BE2C (cell line): Measurements from ENCODE around the gene TOP1.

ENCODE experiments used
- DNase-seq: peaks from one replicate; pipeline ENCODE4 v3.0.0-alpha.2; 2020
- H3K27me3 ChIP-seq: fragments of 250-450 bp; sonication (Bioruptor Pico); 2 replicates; pipeline ENCODE4 v1.5.1; 2020; ENCODE audit warnings: mild to moderate bottlenecking
- H3K36me3 ChIP-seq: fragments of 250-450 bp; sonication (Bioruptor Pico); 2 replicates; pipeline ENCODE4 v1.5.1; 2020; ENCODE audit warnings: mild to moderate bottlenecking
- H3K4me1 ChIP-seq: fragments of 250-450 bp; sonication (Bioruptor Pico); 2 replicates; pipeline ENCODE4 v1.5.1; 2020
- H3K4me3 ChIP-seq: 2 replicates; pipeline ENCODE4 v1.5.1; 2011; ENCODE audit warnings: low read depth, low read length
- H3K9me3 ChIP-seq: fragments of 250-450 bp; sonication (Bioruptor Pico); 2 replicates; pipeline ENCODE4 v1.5.1; 2020
- TF ChIP-seq, protein P1 (sequence below): IDR thresholded peaks from 2 replicates; pipeline ENCODE4 v1.5.1; 2012; ENCODE audit warnings: mild to moderate bottlenecking, low read depth, low read length

TOP1 gene

DNA sequence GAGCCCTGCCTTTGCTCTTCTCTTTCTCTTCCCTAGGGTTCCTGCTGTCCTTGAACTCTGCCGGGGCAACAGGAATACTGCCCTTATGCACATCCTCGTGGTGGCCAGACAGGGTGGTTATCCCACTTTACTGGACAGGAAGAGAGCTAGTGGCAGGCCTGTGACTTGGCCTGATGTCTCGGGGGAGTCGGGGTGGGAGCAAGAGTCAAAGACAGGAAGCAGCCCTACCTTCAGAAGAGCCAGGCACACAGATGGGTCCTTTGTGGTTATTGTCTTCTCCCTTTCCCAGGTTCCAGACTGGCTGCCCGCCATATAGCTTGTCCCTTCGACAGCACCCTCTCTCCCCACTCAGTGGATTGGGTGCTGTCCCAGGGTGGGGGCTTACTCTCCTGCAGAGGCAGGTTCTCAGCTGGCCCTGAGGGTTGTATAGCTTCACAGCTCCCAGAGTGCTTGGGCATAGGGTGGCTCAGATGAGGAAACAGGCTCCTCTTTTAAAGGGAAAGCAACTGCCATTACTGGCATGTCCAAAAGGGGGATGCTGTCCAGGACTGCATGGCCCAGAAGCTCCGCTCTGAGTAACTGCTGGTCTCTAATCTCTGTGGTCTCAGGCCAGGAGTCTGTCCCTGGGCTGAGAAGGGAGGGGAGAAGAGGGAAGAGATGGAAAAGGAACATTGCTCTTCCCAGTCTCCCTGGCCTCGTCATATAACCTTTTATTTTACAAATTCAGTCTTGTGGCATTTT is 126.0 kb downstream of the TOP1 start:
- DNase-seq, result no peak
- no peaks in the 10 kb centered on the region for H3K4me1 ChIP-seq
- H3K4me3 ChIP-seq, result no peak overlapping the region
- H3K36me3 ChIP-seq, result peaks cover 7% of the 10 kb centered on the region; the same call in 1 of the 2 replicates
- no peaks in the 10 kb centered on the region for H3K9me3 ChIP-seq
- H3K27me3 ChIP-seq, result no peaks in the 10 kb centered on the region
- TF ChIP-seq, protein P1, sequence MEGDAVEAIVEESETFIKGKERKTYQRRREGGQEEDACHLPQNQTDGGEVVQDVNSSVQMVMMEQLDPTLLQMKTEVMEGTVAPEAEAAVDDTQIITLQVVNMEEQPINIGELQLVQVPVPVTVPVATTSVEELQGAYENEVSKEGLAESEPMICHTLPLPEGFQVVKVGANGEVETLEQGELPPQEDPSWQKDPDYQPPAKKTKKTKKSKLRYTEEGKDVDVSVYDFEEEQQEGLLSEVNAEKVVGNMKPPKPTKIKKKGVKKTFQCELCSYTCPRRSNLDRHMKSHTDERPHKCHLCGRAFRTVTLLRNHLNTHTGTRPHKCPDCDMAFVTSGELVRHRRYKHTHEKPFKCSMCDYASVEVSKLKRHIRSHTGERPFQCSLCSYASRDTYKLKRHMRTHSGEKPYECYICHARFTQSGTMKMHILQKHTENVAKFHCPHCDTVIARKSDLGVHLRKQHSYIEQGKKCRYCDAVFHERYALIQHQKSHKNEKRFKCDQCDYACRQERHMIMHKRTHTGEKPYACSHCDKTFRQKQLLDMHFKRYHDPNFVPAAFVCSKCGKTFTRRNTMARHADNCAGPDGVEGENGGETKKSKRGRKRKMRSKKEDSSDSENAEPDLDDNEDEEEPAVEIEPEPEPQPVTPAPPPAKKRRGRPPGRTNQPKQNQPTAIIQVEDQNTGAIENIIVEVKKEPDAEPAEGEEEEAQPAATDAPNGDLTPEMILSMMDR, result no peak; the same call in 1 of the 2 replicates

DNA sequence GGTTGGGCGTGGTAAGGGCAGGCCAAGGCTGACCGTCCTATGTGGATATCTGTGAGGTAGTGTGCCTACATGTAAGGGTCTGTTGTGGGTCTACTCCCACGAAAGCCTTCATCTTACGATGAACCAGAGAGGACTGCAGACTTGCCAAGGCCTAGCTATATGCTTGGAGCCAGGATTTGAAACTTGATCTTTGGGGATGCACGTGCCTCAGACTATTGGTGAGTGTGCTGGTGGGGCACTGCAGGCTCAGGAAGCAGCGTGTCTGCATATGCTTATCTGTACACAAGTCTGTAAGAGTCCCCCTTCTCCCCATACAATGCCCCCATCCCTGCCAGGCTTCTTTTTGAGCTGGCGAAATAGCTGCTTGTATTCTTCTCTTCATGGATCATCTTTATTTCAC is 126.6 kb downstream of the TOP1 start:
- DNase-seq, result no peak
- Histone ChIP-seq H3K36me3 (peaks cover 13% of the 10 kb centered on the region), H3K4me1 (no peaks in the 10 kb centered on the region)

DNA sequence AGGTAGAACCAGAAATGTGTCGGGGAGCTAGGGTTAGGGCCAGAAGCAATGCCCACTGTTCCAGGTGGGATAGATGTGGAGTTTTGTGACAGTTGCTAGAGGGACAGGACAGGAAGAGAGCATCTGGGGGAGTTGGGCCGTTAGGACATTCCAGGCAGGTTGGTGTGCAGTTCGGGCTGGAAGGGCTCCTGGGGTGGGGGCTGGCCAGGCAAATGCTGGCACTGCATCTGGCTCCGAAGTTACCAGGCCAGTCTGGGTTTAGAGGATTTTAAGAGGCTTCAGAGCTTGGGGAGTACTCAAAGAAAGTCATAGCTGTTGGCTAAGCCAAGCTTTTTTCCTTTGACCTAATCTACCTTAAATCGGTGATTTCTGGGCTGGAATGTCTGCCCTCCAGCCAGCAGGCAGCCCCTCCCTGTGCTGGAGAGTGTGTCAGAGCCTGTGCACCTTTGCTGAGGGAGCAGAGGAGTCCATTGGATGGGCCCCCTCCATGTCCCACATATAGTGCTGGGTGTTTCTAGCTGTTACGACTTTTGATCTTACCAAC is 129.5 kb downstream of the TOP1 start:
- no peak for DNase-seq
- Histone ChIP-seq H3K36me3 (peaks cover 32% of the 10 kb centered on the region), H3K27me3 (no peaks in the 10 kb centered on the region), H3K4me1 (no peaks in the 10 kb centered on the region), H3K9me3 (no peaks in the 10 kb centered on the region), H3K4me3 (no peak overlapping the region)
- TF ChIP-seq, protein P1, result no peak

More for the DNA sequence above, 126.6 kb downstream of the TOP1 start:
- Histone ChIP-seq H3K9me3 (no peaks in the 10 kb centered on the region), H3K4me3 (no peak overlapping the region), H3K27me3 (no peaks in the 10 kb centered on the region)
- TF ChIP-seq, protein P1, result no peak

DNA sequence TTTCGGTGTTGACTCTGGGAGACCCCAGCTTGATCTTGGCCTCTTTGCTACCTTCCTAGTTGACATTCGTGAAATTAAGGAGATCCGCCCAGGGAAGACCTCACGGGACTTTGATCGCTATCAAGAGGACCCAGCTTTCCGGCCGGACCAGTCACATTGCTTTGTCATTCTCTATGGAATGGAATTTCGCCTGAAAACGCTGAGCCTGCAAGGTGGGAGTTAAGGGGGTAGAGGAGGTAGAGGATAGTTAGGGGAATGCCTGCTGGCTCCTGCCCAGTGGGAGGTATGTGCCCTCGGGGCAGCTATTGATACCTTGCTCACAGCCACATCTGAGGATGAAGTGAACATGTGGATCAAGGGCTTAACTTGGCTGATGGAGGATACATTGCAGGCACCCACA is 130.9 kb downstream of the TOP1 start:
- H3K9me3 ChIP-seq, result no peaks in the 10 kb centered on the region
- TF ChIP-seq, protein P1, result no peak
- peaks cover 46% of the 10 kb centered on the region for H3K36me3 ChIP-seq
- no peaks in the 10 kb centered on the region for H3K27me3 ChIP-seq
- no peak for DNase-seq
- no peaks in the 10 kb centered on the region for H3K4me1 ChIP-seq
- no peak overlapping the region for H3K4me3 ChIP-seq

DNA sequence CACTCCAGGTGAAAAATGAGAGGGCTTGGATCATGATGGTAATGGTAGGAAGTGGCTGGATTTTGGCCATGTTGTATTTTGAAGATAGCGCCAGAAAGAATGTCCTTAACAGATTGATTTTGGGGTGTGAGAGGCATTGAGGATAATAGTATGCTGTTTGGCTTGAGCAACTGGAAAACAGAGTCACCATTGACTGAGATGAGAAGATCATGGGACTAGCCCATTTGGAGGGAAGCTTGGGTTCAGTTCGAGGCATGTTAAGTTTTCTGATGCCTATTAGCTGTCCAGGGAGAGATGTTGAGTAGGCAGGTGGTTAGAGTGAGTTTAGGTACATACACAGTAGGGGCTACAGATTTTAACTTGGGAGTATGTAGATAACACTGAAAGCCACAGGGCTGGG is 132.1 kb downstream of the TOP1 start:
- H3K27me3 ChIP-seq, result no peaks in the 10 kb centered on the region
- TF ChIP-seq, protein P1, result no peak
- H3K36me3 ChIP-seq, result peaks cover 57% of the 10 kb centered on the region
- no peak overlapping the region for H3K4me3 ChIP-seq
- no peaks in the 10 kb centered on the region for H3K4me1 ChIP-seq
- no peak for DNase-seq
- no peaks in the 10 kb centered on the region for H3K9me3 ChIP-seq

DNA sequence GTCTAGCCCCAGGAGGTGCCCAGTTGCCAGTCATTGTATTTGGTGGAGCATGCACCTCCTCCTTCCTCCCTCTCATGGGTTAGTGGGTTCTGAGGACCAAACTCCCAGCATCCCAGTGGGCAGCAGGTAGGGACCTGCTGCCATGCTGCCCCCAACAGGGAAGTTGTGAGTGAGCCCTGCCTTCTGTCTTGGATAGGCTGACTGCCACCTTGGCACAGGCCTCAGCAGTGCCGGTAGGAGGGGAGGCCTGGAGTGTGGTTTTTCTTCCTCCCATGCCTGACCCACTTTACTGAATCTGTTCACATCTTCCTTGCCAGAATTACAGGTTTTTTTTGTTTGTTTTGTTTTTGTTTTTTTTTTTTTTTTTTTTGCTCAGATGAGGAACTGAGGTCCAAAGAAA is 133.3 kb downstream of the TOP1 start:
- Histone ChIP-seq H3K9me3 (no peaks in the 10 kb centered on the region), H3K36me3 (peaks cover 69% of the 10 kb centered on the region), H3K27me3 (no peaks in the 10 kb centered on the region), H3K4me3 (no peak overlapping the region), H3K4me1 (no peaks in the 10 kb centered on the region)
- no peak for DNase-seq
- TF ChIP-seq, protein P1, result no peak
